ENCODE results near the gene GIPC3. TPM values are rescaled to one million over a fixed set of nuclear protein-coding genes. Genes with fewer than 3 reads are reported as not detected.
"Not testable (repeated sequence)": the region's sequence is repeated elsewhere in the genome, so short reads cannot be mapped to it uniquely, and the experiment has no call there.

The GIPC3 gene
- polyA plus RNA-seq, 3 donors, result 3.1 to 3.8 (median 3.6) TPM

DNA sequence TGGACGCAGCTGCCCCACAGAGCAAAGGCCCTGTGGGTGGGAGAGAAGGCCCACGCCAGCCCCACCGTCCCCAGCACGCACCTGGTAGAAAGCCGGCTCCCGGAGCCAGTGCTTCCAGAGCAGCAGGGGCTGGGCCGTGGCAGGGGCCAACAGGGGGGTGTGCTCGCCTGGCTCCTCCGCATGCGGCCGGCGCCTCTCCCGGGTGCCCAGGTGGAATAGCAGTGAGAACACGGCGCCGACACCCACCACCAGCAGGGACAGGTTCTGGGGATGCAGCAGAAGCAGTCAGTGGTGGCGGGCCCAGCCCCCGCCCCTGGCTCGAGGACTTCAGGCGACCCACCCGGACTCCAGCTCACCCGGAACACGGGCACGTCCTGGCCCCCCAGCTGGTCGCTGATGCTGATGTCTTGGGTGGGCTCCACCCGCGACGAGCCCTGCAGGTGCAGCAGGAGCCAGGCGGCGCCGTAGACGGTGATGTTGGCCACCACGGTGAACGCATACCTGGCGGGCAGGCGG is 37.5 kb upstream of the GIPC3 start:
- DNase-seq (ENCODE audit: extremely low read depth in 1 of 11, low read depth in 9 of 11, low spot score in 4 of 11), result no peak

DNA sequence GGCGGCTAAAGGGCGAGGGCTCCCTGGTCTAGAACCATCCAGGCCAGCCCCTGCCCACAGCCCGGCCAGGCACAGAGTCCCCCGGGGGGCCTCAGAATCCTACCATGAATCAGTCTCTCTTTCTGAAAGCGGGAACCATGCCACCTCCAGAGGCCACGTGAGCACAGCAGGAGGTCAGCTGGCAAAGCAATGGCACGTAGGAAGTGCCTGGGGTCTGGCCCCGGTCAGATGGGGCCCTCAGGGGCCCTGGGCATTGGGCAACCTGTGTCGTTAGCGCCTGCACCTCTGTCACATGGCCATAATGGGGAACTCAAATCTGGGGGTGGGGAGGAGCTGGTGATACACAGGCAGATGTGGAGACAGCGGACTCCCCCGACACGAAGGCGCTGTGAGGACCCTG is 36.7 kb upstream of the GIPC3 start:
- DNase-seq (ENCODE audit: extremely low read depth in 1 of 11, low read depth in 9 of 11, low spot score in 4 of 11), result no peak

DNA sequence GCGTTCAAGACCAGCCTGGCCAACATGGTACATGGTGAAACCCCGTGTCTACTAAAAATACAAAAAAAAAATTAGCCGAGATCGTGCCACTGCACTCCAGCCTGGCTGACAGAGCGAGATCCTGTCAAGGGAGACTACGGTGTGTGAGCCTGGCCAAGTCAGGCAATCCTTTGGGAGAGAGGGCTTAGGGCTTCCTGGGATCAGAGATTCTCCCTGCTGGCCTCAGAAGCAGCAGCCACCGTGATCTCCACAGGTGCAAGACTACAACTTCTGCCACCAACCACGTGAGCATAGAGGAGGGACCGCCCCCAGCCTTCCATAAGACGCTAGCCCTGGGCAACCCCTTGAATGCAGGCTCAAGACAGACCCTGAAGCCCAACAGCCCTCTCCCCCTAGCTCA is 35.5 kb upstream of the GIPC3 start:
- no peak for DNase-seq (ENCODE audit: extremely low read depth in 1 of 11, low read depth in 9 of 11, low spot score in 4 of 11)

DNA sequence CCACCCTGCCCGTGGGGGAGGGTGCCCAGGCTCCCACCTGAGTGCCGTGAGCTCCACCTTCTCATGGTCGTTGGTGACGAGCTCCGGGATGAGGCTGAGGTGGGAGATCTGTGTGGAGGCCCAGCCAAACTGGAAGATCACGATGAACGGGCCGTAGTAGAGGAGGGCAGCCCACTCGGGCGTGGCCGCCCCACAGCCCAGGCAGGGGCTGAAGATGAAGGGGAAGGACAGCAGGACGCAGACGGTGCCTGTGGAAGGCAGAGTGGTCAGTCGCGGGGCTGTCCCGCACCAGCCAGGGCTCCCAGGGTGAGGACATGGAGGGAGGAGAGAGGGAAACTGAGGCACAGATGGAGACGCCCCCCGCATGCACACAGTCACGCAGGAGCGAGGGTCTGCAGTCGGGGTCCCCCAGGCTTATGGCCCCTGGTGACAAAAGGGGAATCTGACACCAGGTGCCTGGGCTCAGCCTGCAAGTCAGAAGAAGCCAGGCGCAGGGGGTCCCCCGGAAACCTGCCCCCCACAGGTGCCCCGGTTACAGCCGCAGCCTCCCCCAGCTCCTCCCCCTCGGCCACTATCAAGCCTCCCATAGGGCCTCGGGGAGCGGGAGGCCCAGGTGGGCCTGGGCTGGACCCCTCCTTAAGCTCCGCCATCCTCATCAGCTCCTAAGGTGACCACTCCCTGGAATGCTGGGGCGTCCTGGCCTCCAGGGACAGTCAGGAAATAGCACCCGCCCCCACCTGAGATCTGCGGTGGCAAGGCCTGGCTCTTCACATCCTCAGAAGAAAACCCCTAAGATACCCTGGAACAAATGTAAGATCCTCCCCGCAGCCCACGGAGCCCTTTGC is 34.1 kb upstream of the GIPC3 start:
- no peak for DNase-seq (ENCODE audit: extremely low read depth in 1 of 11, low read depth in 9 of 11, low spot score in 4 of 11)

DNA sequence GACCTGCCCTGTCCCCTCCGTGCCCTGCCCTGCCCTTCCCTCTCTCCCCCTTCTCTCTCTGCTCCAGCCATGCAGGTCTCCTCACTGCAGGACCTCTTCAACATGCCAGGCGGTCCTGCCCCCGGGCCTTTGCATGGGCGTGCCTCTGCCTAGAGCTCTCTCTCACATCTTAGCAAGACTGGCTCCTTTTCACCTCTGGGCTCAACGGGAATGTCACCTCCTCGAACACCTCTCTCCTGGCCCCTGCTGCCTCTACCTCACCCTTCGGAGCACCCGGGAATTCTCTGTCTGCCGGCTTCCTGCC is 33.5 kb upstream of the GIPC3 start:
- no peak for DNase-seq (ENCODE audit: extremely low read depth in 1 of 11, low read depth in 9 of 11, low spot score in 4 of 11)

DNA sequence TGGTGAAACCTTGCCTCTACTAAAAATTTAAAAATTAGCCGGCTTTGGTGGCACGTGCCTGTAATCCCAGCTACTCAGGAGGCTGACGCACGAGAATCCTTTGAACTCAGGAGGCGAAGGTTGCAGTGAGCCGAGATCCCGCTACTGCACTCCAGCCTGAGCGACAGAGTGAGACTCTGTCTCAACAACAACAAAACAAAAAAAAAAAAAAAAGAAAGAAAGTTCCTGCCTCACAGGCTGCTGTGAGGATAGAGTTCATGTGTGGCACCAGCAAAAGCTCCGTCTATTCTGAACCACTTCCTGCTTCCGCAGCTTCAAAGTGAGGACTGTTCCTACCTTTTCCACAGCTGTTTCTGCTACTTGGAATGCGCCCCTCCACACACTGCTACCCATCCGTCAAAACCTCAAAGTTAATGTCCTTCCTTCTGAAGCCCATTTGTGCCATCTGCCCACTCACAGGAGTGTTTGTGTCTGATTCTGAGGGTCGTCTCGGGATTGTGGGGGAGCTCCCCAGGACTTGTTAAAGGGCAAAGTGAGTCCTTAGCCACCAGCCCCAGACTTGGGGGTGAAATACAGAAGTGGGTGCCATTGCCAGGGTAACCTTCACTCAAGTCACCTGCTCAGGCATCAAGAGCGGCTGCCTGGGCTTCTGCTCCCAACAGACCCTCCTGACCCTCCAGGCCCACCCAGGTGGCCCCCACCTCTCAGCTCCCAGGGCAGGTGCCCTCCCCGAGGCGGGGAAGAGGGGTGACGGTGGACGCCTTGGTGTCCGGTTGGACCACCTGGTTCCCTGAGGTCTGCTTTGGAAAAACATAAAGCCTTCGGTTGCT is 30.8 kb upstream of the GIPC3 start:
- no peak for DNase-seq (ENCODE audit: extremely low read depth in 1 of 11, low read depth in 9 of 11, low spot score in 4 of 11)

DNA sequence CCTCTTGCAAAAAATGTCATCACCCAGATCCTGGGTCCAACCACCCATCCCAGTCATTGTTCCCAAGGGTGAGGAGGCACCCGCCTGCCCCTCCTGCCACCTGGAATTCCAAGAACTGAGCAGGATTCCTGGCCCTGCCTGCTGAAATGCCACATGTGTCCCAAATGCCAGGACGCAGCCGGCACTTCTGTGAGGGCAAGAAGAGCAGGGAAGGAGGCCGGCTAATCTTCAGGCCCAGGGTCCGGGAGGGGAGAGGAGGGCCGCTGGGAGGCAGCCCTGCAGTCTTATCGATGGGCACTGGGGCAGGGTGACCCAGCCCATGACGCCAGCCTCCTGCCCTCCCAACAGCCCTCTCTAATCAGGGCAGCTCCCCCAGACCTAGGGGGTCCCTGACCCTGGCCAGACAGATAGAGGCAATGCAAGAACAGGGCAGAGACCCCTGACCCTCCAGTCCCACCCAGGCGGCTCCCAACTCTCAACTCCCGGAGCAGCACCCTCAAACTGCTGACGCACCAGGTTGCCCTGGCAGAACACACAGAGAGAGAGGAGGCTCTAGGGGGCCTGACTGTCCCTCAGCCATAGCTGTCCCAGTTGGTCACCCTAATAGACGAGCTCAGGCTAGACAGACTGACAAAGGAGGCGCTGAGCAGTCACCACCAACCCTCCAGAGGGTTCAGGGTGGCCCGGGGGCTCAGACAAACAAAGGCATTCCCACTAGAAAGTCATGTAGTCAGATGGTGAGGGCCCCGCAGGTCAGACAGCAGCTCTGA is 29.4 kb upstream of the GIPC3 start:
- DNase-seq (ENCODE audit: extremely low read depth in 1 of 11, low read depth in 9 of 11, low spot score in 4 of 11), result no peak

DNA sequence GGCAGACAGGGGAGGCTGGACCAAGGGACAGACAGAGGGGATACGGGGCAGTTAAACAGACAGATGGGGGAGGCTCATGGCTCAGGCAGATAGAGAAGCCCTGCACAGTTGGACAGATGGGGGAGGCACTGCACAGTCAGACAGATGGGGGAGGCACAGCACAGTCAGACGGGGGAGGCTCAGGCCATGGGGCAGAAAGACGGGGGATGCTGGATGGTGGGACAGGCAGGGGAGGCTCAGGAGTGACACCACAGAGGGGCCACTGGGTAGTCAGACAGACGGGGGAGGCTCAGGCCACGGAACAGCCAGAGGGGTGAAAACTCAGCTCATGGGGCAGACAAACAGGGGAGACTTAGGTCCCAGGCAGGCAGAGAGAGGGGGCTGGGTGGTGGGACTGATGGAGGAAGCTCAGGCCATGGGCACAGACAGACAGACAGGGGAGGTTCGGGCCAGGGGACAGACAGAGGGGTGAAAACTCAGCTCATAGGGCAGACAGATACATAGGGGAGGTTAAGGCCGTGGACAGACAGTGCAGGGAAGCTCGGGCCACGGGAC is 28.8 kb upstream of the GIPC3 start:
- no peak for DNase-seq (ENCODE audit: extremely low read depth in 1 of 11, low read depth in 9 of 11, low spot score in 4 of 11)

DNA sequence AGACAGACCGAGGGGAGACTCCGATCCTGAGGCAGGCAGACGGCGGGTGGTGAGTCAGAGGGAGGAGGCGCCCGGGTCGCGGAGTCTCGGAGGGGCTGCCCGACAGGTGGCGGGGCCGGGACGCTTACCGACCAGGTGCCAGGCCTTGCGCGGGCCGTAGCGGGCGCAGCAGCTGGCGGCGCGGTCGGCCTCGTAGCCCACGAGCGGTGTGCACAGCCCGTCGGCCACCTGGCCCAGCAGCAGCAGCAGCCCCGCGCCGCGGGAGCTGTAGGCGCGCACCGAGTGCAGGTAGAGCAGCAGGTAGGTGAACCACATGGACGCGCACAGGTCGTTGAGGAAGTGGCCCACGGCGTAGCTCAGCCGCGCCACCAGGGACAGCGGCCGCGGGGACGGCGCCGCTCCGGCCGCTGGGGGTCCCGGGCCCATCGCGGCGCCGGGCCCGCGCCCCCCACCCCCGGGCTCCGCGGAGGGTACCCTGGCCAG is 28.3 kb upstream of the GIPC3 start:
- DNase-seq (ENCODE audit: extremely low read depth in 1 of 11, low read depth in 9 of 11, low spot score in 4 of 11), result no peak

DNA sequence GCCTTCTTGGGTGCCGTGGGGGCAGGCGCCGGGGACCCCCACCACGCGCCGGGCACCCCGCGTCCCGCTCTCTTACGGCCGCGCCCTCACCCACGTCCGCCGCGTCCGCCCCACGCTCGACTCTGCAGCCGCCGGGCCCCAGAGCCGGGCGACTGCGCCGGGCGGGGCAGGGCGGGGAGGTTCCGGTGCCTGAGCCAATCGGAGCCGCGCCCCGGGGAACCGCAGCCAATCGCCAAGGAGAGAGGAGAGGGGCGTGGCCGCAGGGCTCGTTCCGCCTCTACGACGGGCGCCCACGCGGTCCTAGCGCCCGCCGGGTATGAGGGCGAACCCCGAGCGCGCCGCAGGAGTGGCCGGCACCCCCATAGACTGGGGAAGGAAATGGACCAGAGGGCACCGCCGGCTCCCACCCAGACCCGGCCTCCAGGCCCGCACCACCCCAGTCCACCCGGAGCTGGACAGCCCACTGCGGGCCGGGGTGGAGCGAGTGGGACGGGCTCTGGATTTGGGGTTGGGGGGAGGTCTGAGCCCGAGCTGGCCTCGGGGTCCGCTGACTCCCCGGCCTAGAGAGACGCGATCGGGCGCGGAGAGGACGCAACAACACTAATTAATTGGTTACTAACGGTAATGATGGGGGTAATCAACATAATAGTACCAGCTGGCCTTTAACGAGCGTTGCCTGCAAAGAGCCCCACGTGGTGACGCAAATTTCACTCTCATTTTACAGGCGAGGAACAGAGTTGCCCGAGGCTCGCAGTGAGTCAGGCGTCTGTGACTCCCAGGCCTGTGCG is 27.6 kb upstream of the GIPC3 start, which contains the start of gene MFSD12:
MFSD12 (minus strand) TSS at position 126 of the 788 bp plus-strand sequence. CDS start 183 bp downstream, outside the sequence.
- DNase-seq (ENCODE audit: extremely low read depth in 1 of 11, low read depth in 9 of 11, low spot score in 4 of 11), result peak; percentile 76 to 93 (median 90)

DNA sequence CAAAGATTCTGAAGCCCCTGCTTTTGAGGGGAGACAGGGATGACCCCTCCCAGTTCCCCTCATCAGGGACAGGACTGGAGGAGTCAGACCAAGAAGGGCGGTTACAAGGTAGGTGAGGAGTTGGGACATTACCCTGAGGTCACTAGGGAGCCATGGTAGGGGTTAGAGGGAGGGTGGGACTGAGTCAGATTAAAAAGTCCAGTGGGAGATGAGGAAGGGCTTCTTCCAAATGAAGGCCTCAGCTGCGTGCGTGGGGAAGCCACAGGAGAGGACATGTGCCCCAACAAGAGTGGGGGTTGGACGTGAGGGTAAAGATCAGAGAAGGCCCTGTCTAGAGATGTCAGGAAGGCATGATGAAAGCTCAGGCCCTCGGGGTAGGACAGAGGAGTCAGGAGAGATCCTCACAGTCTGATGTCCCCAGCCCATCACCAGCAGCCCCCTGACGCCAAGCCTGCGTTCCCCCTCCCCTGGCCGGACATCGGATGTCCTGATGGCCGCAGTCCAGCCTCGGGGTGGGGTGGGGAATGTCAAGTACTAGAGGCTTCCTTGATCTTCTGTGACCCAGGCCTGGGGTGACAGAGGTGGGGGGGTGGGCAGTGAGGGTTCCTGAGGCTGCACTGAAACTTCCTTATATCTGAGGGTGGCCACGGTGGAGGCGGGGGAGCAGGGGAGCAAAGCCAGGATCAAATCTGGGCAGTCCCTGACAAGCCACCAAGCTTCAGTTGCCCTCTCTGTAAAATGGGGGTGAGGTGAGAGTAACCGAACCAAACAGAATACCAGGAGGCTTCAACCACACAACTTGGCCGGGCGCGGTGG is 21.4 kb upstream of the GIPC3 start:
- DNase-seq (ENCODE audit: extremely low read depth in 1 of 11, low read depth in 9 of 11, low spot score in 4 of 11), result no peak

DNA sequence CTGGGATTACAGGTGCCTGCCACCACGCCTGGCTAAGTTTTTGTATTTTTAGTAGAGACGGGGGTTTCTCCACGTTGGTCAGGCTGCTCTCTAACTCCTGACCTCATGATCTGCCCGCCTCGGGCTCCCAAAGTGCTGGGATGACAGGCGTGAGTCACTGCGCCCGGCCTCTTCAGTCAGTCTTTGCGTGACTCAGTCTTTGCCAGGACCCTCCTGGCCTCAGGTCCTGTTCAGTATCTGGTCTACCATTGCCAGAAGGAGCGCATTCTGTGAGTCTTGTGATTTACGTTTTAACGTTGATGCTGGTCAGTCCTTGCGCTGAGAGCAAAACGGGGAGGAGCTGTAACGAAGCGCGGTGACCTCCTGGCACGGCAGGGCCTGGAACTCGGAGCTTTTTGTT is 20.1 kb upstream of the GIPC3 start:
- no peak for DNase-seq (ENCODE audit: extremely low read depth in 1 of 11, low read depth in 9 of 11, low spot score in 4 of 11)

DNA sequence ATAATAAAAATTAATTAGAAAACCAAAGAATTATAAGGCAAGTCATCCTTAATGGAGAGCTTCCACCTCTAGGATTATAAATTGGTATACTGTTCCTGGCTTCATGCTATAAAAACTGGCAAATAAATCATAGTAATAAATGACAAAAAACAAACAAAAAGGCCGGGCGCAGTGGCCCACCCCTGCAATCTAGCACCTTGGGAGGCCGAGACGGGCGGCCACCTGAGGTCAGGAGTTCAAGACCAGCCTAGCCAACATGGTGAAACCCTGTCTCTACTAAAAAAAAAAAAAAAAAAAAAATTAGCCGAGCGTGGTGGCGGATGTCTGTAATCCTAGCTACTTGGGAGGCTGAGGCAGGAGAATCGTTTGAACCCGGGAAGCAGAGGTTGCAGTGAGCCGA is 15.2 kb upstream of the GIPC3 start:
- not testable (repeated sequence) for DNase-seq (ENCODE audit: extremely low read depth in 1 of 11, low read depth in 9 of 11, low spot score in 4 of 11)

DNA sequence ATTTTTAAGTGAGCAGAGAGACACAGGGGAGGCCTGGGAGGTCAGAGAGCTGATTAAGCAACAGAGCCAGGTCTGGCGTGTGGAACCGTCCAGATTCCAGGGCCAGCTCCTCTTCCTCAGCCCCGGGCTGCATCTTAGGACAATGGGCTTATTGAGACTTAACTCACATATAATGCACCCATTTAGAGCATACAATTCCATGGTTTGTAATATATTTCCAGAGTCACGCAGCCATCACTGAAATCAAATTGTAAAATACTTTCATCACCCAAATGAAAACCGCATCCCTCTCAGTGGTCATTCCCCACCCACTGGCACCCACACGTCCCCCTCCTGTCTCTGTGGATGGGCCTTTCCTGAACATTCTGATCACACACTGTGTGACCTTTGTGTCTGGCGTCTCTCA is 14.7 kb upstream of the GIPC3 start:
- DNase-seq (ENCODE audit: extremely low read depth in 1 of 11, low read depth in 9 of 11, low spot score in 4 of 11), result no peak

DNA sequence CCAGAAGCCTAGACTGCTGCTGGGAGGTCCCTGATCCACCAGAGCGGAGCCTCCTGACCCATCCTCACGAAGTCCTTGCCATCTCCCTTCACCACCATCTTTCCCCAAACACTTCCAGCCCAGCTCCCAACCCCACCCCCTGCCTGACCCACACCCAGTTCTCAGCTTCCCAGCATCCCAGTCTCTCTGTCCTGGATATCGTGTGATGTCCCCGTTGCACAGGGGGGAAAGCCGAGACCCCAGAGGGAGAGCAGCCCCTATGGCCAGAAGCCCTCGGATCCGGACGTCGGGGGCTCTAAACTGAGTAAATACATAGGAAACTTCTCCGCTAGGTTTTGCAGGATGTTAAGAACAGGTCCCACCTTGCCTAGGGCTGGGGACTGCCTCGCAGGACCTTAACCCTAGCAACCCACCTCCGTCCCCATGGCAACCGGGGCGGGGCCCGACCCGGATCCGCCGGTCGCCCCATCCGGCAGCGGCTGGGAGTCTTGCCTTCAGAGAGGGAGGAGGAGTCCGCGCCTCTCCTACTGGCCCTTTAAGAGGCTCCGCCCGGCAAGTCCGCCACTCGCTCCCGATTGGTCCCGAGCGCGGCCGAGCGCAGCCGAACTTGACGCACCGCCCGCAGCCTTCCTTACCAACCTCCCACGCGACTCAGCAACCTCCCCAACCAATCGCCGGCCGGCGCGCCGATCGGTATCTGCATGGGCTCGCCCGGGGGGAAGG is 13.0 kb upstream of the GIPC3 start:
- peak; percentile 94 to 100 (median 99) for DNase-seq (ENCODE audit: extremely low read depth in 1 of 11, low read depth in 9 of 11, low spot score in 4 of 11)

DNA sequence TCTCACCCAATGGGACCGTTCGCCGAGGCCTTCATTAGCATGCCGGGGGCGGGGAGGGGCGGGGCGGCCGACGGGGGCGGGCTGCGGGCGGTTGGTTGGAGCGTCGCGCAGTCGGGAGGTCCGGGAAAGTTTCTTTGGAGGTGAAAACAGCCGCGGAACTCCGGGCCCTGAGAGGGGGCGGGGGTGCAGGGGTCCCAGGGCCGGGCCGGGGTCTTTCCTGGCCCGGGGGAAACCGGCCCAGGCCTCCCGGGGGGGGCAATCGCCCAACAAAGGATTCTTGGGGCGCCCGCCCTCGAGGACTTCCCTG is 12.5 kb upstream of the GIPC3 start, which contains the start of gene HMG20B:
HMG20B (plus strand) TSS at position 90 of the 307 bp plus-strand sequence. CDS start 366 bp downstream, outside the sequence.
- no peak for DNase-seq (ENCODE audit: extremely low read depth in 1 of 11, low read depth in 9 of 11, low spot score in 4 of 11)
